ENCODE data around the gene CCDC28B. TPM values are rescaled to one million over a fixed set of nuclear protein-coding genes. Genes with fewer than 3 reads are reported as not detected.
A peak's percentile ranks its signal among the peaks of the same experiment; 100 is the strongest.

CCDC28B gene
- total and polyA plus RNA-seq, 2 of the 13 experiments (the other 11 are each of a cell fraction or from before 2014, with no cell fraction given) = 2.6 to 3.5 TPM

- TF ChIP-seq ZUFSP (CRISPR knock-in tag; IDR thresholded peaks at IDR 0.05; ENCODE audit: borderline replicate concordance) (no peak), ARNTL (CRISPR knock-in tag; IDR thresholded peaks at IDR 0.05) (no peak), ZBTB42 (CRISPR knock-in tag; IDR thresholded peaks at IDR 0.05) (0 out of 2 replicates have a peak, but pooled peaks have one; percentile 71), ZC3H13 (CRISPR knock-in tag; IDR thresholded peaks at IDR 0.05) (0 out of 2 replicates have a peak, but pooled peaks have one; percentile 28), KLF6 (CRISPR knock-in tag; IDR thresholded peaks at IDR 0.05) (no peak), ZNF138 (CRISPR knock-in tag; IDR thresholded peaks at IDR 0.05; ENCODE audit: low read depth) (no peak), ZBTB1 (CRISPR knock-in tag; IDR thresholded peaks at IDR 0.05; ENCODE audit: borderline replicate concordance) (no peak), ZNF569 (CRISPR knock-in tag; IDR thresholded peaks at IDR 0.05; ENCODE audit: borderline replicate concordance) (no peak), ZNF414 (CRISPR knock-in tag; IDR thresholded peaks at IDR 0.05) (peak; percentile 35; the same call in 1 of the 2 replicates), SRF (IDR thresholded peaks at IDR 0.05; ENCODE audit: low read depth, low read length) (0 out of 2 replicates have a peak, but pooled peaks have one; percentile 5), ZNF670 (CRISPR knock-in tag; IDR thresholded peaks at IDR 0.05; ENCODE audit: borderline replicate concordance) (0 out of 2 replicates have a peak, but pooled peaks have one; percentile 42), GLI4 (CRISPR knock-in tag; IDR thresholded peaks at IDR 0.05; ENCODE audit: borderline replicate concordance) (0 out of 2 replicates have a peak, but pooled peaks have one; percentile 21), ZNF570 (CRISPR knock-in tag; IDR thresholded peaks at IDR 0.05; ENCODE audit: borderline replicate concordance) (no peak)
- TF ChIP-seq, protein P1, sequence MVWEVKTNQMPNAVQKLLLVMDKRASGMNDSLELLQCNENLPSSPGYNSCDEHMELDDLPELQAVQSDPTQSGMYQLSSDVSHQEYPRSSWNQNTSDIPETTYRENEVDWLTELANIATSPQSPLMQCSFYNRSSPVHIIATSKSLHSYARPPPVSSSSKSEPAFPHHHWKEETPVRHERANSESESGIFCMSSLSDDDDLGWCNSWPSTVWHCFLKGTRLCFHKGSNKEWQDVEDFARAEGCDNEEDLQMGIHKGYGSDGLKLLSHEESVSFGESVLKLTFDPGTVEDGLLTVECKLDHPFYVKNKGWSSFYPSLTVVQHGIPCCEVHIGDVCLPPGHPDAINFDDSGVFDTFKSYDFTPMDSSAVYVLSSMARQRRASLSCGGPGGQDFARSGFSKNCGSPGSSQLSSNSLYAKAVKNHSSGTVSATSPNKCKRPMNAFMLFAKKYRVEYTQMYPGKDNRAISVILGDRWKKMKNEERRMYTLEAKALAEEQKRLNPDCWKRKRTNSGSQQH (CRISPR knock-in tag; IDR thresholded peaks at IDR 0.05; ENCODE audit: low read depth) = peak; percentile 67; the same call in 1 of the 2 replicates
- TF ChIP-seq, protein P2, sequence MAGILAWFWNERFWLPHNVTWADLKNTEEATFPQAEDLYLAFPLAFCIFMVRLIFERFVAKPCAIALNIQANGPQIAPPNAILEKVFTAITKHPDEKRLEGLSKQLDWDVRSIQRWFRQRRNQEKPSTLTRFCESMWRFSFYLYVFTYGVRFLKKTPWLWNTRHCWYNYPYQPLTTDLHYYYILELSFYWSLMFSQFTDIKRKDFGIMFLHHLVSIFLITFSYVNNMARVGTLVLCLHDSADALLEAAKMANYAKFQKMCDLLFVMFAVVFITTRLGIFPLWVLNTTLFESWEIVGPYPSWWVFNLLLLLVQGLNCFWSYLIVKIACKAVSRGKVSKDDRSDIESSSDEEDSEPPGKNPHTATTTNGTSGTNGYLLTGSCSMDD (CRISPR knock-in tag; IDR thresholded peaks at IDR 0.05) = no peak
- TF ChIP-seq, protein P3, sequence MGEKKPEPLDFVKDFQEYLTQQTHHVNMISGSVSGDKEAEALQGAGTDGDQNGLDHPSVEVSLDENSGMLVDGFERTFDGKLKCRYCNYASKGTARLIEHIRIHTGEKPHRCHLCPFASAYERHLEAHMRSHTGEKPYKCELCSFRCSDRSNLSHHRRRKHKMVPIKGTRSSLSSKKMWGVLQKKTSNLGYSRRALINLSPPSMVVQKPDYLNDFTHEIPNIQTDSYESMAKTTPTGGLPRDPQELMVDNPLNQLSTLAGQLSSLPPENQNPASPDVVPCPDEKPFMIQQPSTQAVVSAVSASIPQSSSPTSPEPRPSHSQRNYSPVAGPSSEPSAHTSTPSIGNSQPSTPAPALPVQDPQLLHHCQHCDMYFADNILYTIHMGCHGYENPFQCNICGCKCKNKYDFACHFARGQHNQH (CRISPR knock-in tag; IDR thresholded peaks at IDR 0.05) = peak; percentile 49; the same call in 1 of the 2 replicates
These were observed 21.8 kb downstream of the CCDC28B start, which contains the start of the genes EIF3I and TMEM234 (continued) for GRCh38 chr1:32221980-32222755.
